HAP-1 (cell line): Measurements from ENCODE around the gene CHST1.
A peak's percentile ranks its signal among the peaks of the same experiment; 100 is the strongest.

ENCODE experiments used
- DNase-seq, 2 experiments: peaks; one replicate each; pipeline ENCODE4 v3.0.0-alpha.2; 2016 to 2020; ENCODE audit warnings: low spot score in 2 of 2
- H3K27me3 ChIP-seq: fragments of 250-450 bp; sonication (Bioruptor Pico); 2 replicates; pipeline ENCODE4 v1.5.1; 2020; ENCODE audit warnings: low read depth, mild to moderate bottlenecking, moderate library complexity
- H3K36me3 ChIP-seq: fragments of 250-450 bp; sonication (Bioruptor Pico); replicated peaks from 2 replicates; pipeline ENCODE4 v1.5.1; 2020; ENCODE audit warnings: mild to moderate bottlenecking
- H3K4me1 ChIP-seq: fragments of 250-450 bp; sonication (Bioruptor Pico); 2 replicates; pipeline ENCODE4 v1.5.1; 2020; ENCODE audit warnings: mild to moderate bottlenecking
- H3K4me3 ChIP-seq: fragments of 250-450 bp; sonication (Bioruptor Pico); 2 replicates; pipeline ENCODE4 v1.5.1; 2020; ENCODE audit warnings: mild to moderate bottlenecking, moderate library complexity
- H3K9me3 ChIP-seq: fragments of 250-450 bp; sonication (Bioruptor Pico); 2 replicates; pipeline ENCODE4 v1.5.1; 2020; ENCODE audit warnings: mild to moderate bottlenecking, moderate library complexity
- in situ Hi-C: fragments of 300-500 bp; cut with MboI; formaldehyde crosslinking; loops from 3 replicates; pipeline ENCODE4 v1.14.3; 2020; ENCODE audit warnings: low sequenced_read_pairs, inconsistent platforms, mixed read lengths

Gene CHST1, protein sequence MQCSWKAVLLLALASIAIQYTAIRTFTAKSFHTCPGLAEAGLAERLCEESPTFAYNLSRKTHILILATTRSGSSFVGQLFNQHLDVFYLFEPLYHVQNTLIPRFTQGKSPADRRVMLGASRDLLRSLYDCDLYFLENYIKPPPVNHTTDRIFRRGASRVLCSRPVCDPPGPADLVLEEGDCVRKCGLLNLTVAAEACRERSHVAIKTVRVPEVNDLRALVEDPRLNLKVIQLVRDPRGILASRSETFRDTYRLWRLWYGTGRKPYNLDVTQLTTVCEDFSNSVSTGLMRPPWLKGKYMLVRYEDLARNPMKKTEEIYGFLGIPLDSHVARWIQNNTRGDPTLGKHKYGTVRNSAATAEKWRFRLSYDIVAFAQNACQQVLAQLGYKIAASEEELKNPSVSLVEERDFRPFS

GRCh38 chr11:45665206-45665932, at the start of gene CHST1:
Gene CHST1, minus strand, starts transcription at chr11:45665622. Its CDS starts 14,699 bp downstream, at chr11:45650923.
- in situ Hi-C loops: no loop called here
- H3K27me3 ChIP-seq: peaks cover 76% of the 10 kb centered on the region
- H3K4me3 ChIP-seq: peak within 1 kb of the TSS; percentile 26
- peak in 1 of 2 experiments; percentile 64 for DNase-seq
- no peaks in the 10 kb centered on the region for H3K9me3 ChIP-seq
- no peaks in the 10 kb centered on the region for H3K4me1 ChIP-seq
- H3K36me3 ChIP-seq: no peaks in the 10 kb centered on the region

DNA sequence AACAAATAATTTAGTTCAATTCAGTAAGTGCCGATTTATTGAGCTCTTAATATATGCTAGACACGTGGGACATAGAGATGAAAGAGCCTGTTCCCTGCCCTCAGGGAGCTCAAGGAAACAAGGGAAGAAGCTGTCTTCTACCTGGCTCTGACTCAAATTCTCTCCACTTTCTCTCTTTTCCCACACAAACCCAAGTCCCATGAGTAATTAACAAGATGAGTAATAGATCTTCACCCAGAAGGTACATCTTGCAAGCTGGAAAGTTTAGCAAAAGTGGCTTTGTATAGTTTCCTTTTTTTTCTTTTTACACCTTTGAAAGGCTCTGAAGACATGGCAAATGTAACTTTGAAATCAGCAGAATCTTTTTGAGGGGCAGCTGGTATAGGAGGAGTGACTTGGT, 48.2 kb upstream of the CHST1 start:
- H3K4me3 ChIP-seq: no peak overlapping the region
- no peaks in the 10 kb centered on the region for H3K9me3 ChIP-seq
- no peaks in the 10 kb centered on the region for H3K36me3 ChIP-seq
- H3K27me3 ChIP-seq: peaks cover 7% of the 10 kb centered on the region
- DNase-seq: no peak
- H3K4me1 ChIP-seq: no peaks in the 10 kb centered on the region
- in situ Hi-C loops: no loop called here

DNA sequence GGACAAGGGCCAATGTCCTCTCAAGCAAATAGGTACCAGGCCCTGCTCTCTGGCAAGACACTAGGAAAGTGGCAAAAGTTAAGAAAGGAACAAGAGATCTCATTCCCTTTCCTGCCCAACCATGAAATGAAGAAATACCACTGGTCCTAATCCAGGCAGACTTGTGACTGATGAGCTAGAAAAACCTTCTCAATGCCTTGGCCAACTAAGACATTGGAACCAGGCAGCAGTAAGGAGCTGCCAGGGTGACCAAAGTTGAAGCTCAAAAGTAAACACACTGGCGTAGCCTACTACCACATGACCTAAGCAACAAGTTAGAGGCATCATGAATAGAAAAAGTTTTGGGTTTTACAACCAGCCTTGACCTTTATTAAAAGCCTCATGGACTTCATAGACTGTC, 45.1 kb upstream of the CHST1 start:
- H3K4me3 ChIP-seq: no peak overlapping the region
- no peaks in the 10 kb centered on the region for H3K9me3 ChIP-seq
- DNase-seq: no peak
- no peaks in the 10 kb centered on the region for H3K36me3 ChIP-seq
- H3K4me1 ChIP-seq: no peaks in the 10 kb centered on the region
- in situ Hi-C loops: no loop called here
- H3K27me3 ChIP-seq: peaks cover 17% of the 10 kb centered on the region

- Histone ChIP-seq H3K27me3 (peaks cover 17% of the 10 kb centered on the region), H3K9me3 (no peaks in the 10 kb centered on the region), H3K4me3 (no peak overlapping the region), H3K4me1 (no peaks in the 10 kb centered on the region), H3K36me3 (no peaks in the 10 kb centered on the region)
- in situ Hi-C loops: no loop called here
- no peak for DNase-seq
Observed at GRCh38 chr11:45708887-45709663, 43.7 kb upstream of the CHST1 start.

DNA sequence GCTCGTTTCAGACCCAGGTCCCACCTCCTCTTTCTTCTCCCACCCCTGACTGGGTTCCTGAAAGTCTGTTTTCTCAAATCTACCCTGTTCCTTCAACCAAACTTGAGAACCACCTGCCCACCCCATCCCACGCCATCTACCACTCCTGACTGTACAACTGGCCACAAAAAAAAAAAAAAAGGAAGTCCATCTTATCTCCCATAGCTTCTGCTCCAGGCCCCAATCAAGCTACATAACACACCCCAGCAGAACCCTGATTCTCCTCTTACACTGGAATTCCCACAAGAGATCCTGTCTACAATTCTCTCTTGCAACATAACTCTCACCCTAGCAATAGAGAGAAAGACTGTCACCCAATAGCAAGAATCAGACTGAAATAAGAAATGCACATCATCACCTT, 39.2 kb upstream of the CHST1 start:
- no peak for DNase-seq
- Histone ChIP-seq H3K36me3 (no peaks in the 10 kb centered on the region), H3K9me3 (no peaks in the 10 kb centered on the region), H3K27me3 (peaks cover 15% of the 10 kb centered on the region), H3K4me3 (no peak overlapping the region), H3K4me1 (no peaks in the 10 kb centered on the region)
- in situ Hi-C loops: no loop called here

GRCh38 chr11:45704133-45704532, 38.7 kb upstream of the CHST1 start:
- Histone ChIP-seq H3K27me3 (peaks cover 15% of the 10 kb centered on the region), H3K4me1 (no peaks in the 10 kb centered on the region), H3K36me3 (no peaks in the 10 kb centered on the region), H3K9me3 (no peaks in the 10 kb centered on the region), H3K4me3 (no peak overlapping the region)
- no peak for DNase-seq
- in situ Hi-C loops: no loop called here

- no peak for DNase-seq
- Histone ChIP-seq H3K4me3 (no peak overlapping the region), H3K9me3 (no peaks in the 10 kb centered on the region), H3K27me3 (peaks cover 15% of the 10 kb centered on the region), H3K4me1 (no peaks in the 10 kb centered on the region), H3K36me3 (no peaks in the 10 kb centered on the region)
- in situ Hi-C loops: no loop called here
Observed at GRCh38 chr11:45702511-45702910, 37.1 kb upstream of the CHST1 start.

DNA sequence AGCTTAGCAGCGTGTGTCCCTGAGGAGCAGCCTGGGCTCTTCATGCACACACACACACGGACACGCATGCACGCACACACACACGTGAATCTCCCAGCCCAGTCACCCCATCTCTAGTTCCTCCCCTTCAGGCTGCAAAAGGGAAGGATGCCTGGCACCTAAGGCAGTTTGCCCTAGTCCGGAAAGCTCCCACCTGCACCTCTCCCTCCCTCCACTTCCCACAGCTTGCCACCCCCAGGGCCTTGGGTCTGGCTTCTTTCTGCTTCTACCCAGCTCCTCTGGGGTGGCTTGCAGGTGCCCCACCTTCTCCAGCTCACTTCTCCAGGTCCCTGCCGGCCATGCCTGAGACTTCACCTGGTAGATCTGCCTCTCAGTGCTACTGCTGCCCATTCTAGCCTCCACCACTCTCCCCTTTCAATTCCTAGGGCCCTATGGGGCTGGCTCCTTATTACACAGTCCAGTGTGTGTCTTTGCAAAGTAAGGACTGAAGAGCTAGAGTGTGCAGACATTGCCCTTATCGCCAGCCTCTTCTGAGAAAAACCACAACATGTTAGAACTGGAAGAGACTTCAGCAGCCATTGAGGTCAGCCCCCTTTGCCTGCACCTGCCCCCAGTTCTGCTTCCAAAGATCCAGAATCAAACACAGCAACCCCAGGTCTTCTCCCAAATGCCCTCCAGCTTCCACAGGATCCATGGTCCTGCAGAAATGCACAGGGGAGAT, 33.5 kb upstream of the CHST1 start:
- no peaks in the 10 kb centered on the region for H3K36me3 ChIP-seq
- H3K27me3 ChIP-seq: peaks cover 7% of the 10 kb centered on the region; the same call in 1 of the 2 replicates
- H3K4me1 ChIP-seq: no peaks in the 10 kb centered on the region
- in situ Hi-C loops: no loop called here
- H3K4me3 ChIP-seq: no peak overlapping the region
- no peaks in the 10 kb centered on the region for H3K9me3 ChIP-seq
- no peak for DNase-seq

DNA sequence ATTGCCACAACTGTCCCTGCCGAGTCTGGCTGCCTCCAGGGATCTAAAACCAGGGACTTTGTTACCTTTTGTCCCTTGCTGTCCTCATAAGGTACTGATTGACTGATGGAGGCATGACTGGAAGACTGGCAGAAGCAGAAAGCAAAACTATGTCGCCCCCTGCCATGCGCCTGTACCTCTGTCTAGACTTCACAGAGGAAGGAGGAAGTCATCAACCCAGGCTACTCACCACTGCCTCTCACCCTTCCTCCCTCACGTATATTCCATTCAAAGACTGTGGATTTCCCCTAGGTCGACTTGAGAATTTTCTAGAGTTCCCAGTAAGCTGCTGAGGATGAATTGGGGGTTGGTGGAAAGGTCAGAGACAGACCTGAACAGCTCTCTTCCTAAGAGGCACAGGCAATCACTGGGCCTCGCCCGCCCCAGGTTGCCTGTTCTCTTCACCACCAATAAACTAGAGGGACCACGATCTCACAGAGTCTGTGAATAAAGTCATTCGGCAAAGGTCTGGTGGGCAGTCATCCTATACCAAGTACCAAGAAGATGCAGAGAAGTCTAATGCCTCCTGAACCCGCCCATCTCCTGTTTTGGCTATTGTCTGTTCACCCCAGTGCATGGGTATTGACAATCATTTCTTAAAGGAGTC, 27.5 kb upstream of the CHST1 start:
- H3K27me3 ChIP-seq: peaks cover 18% of the 10 kb centered on the region
- no peaks in the 10 kb centered on the region for H3K36me3 ChIP-seq
- no peak overlapping the region for H3K4me3 ChIP-seq
- H3K9me3 ChIP-seq: no peaks in the 10 kb centered on the region
- DNase-seq: no peak
- H3K4me1 ChIP-seq: no peaks in the 10 kb centered on the region
- in situ Hi-C loops: no loop called here

DNA sequence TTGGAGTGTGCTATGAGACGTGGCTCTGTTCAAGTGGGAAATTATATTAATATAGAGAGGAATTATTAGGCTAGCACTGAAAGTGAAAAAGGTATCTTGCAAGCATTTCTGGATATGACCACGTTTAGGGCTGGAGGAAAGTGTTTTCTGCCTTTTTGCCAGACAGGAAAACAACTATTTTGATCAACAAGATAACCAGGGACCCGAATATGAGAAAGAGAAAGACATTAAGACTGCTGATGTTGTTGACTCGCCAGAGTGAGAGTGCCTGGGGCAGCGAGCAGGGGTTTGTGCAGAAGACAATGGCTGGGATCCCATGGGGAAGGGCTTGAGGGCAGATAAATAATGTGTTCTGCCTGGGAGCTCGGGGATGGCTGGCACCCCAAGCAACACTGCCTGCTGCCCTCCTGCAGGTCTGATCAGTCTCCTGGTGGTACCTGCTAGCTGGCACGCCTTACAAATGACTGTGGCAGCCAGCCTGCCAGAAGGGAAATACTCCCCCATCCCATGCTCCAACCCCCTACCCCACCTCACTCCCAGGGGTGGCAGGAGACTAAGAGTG, 23.1 kb upstream of the CHST1 start:
- Histone ChIP-seq H3K36me3 (no peaks in the 10 kb centered on the region), H3K27me3 (peaks cover 18% of the 10 kb centered on the region), H3K9me3 (no peaks in the 10 kb centered on the region), H3K4me3 (no peak overlapping the region), H3K4me1 (no peaks in the 10 kb centered on the region)
- in situ Hi-C loops: no loop called here
- DNase-seq: no peak

GRCh38 chr11:45687836-45688235, 22.4 kb upstream of the CHST1 start:
- in situ Hi-C loops: no loop called here
- no peaks in the 10 kb centered on the region for H3K4me1 ChIP-seq
- no peaks in the 10 kb centered on the region for H3K36me3 ChIP-seq
- peaks cover 18% of the 10 kb centered on the region for H3K27me3 ChIP-seq
- no peak overlapping the region for H3K4me3 ChIP-seq
- no peaks in the 10 kb centered on the region for H3K9me3 ChIP-seq
- no peak for DNase-seq

DNA sequence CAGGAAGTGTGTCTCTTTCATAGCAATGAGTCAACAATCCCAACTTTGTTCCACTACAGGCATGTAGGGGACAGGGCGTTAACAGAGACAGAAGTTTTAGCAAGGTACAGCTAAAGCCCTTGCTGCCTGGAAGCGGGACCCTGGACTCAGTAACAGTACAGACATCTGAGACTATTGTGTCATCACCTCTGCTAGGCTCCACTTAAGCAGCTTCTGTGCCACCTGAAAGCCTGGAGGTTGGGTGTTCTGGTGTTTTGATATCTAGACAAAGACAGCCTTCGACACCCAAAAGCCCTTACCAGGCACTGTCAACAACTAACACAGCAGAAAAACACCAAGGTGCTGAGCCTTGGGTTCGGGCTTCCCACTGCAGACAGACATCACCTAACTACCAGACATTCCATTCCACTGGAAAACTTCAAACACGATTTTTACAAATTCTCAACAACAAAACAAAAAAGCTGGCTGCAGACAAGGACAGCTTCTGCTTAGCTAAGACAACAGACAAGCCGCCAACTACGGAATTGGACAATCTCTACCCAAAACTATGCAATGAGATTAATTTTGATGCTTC, 20.6 kb upstream of the CHST1 start:
- no peaks in the 10 kb centered on the region for H3K9me3 ChIP-seq
- H3K36me3 ChIP-seq: no peaks in the 10 kb centered on the region
- H3K27me3 ChIP-seq: peaks cover 18% of the 10 kb centered on the region
- H3K4me3 ChIP-seq: no peak overlapping the region
- no peaks in the 10 kb centered on the region for H3K4me1 ChIP-seq
- DNase-seq: no peak
- in situ Hi-C loops: no loop called here
